Ovary (tissue), 9 donors: ENCODE measurements around the gene EBF3. TPM values are rescaled to one million over a fixed set of nuclear protein-coding genes. Genes with fewer than 3 reads are reported as not detected.

Source experiments
- DNase-seq, 5 donors: peaks; one replicate each; pipeline ENCODE4 v3.0.0-alpha.2; 2019 to 2020
- H3K27ac ChIP-seq, 2 donors: fragments of 200-600 bp; one replicate each; pipeline versions ENCODE4 v1.5.1 to v1.8.0; 2019 to 2022
- H3K27me3 ChIP-seq: fragments of 200-600 bp; one replicate; pipeline ENCODE4 v1.8.0; 2022
- H3K36me3 ChIP-seq: fragments of 200-600 bp; sonication (generic); one replicate; pipeline ENCODE4 v1.5.1; 2019
- H3K4me1 ChIP-seq: one replicate; pipeline ENCODE4 v1.8.1; 2013; ENCODE audit warnings: mild to moderate bottlenecking, moderate library complexity; ENCODE audit not compliant: insufficient read depth
- H3K4me3 ChIP-seq: fragments of 200-600 bp; sonication (generic); one replicate; pipeline ENCODE4 v1.5.1; 2017
- H3K9me3 ChIP-seq, 2 donors: fragments of 200-600 bp in 1 of 2; sonication (generic) in 1 of 2; one replicate each; pipeline versions ENCODE4 v1.5.1 to v1.8.1; 2013 to 2019; ENCODE audit warnings: mild to moderate bottlenecking in 1 of 2, moderate library complexity in 1 of 2
- CTCF ChIP-seq, 3 donors: fragments of 450-650 bp in 2 of 3; fragments of 200-600 bp in 1 of 3; IDR thresholded peaks; one replicate each; pipeline versions ENCODE4 v1.5.1 to v1.8.0; 2016 to 2022; ENCODE audit warnings: antibody characterized with exemption in 3 of 3, mild to moderate bottlenecking in 1 of 3
- EP300 ChIP-seq: sonication (generic); formaldehyde crosslinking; IDR thresholded peaks from one replicate; pipeline ENCODE4 v1.6.1; 2017; ENCODE audit warnings: antibody characterized with exemption
- POLR2A ChIP-seq: fragments of 450-650 bp; IDR thresholded peaks from one replicate; pipeline ENCODE4 v1.6.1; 2017; ENCODE audit warnings: antibody characterized with exemption, mild to moderate bottlenecking, moderate library complexity
- WGBS, 3 donors: extraction: QIAGEN DNeasy Blood & Tissue Kit in 1 of 3; methylation state at CpG; one replicate each; pipeline versions ENCODE4 v1.1.5 to v1.1.7; 2013 to 2017; 5-methylcytosine and 5-hydroxymethylcytosine counted together
- intact Hi-C, 4 donors: fragments of 100-400 bp; cut with DNase I; formaldehyde crosslinking; loops; one replicate each; pipeline versions ENCODE4 v1.11.0 to v1.15.1; 2022 to 2023
- polyA plus RNA-seq, 2 donors: library from polyadenylated mRNA; stranded (reverse); fragments of 200-250 nt in 1 of 2; fragments of 350-450 nt in 1 of 2; fragmentation: Illumina TruSeq in 1 of 2; extraction: RNeasy Lipid Tissue Mini Kit (QIAGEN cat#74804) in 1 of 2; gene quantifications; one replicate each; pipeline ENCODE4 v1.2.3, GENCODE V29; 2013 to 2014
- total RNA-seq, 7 donors: library from RNA; depleted of rRNA in 2 of 7; stranded (reverse); fragments of >200 nt in 2 of 7; fragmentation: NEBNext Ultra II Directional in 3 of 7; extraction: Animal tissue kit (Norgen Biotek cat#: 25700) in 3 of 7; gene quantifications; one replicate each; pipeline versions ENCODE4 v1.1.0 to v1.2.4, GENCODE V29; 2016 to 2023
- donor health status: DM: no; HTN: no; CAD: no; lungs with moderate emphysema.
- donor health status: DM: no; HTN: no; CAD: no.
- donor health status: Bipolar disorder and iron deficiency.
- donor health status: DM: yes; HTN: yes; CAD: no.
- donor health status: DM: no; HTN: no; CAD: no.
- donor health status: DM: yes; HTN: yes; CAD: no.

The EBF3 gene
- total and polyA plus RNA-seq, 9 donors = 0.15 to 3.6 (median 0.79) TPM

GRCh38 chr10:129962031-129962871, 1.8 kb downstream of the EBF3 start:
- DNase-seq = no peak
- intact Hi-C loops = loop anchor here in 2 of 4 donors (10.0 kb wide), 2 partner anchors 497 to 927 kb away; partner anchors contain the start of gene MGMT (in 1 of the 2)
- 19 to 27% (median 26%) methylated on average over 18 of the region's 18 CpGs for WGBS, 3 donors
- peaks cover 15% of the 10 kb centered on the region for H3K27me3 ChIP-seq
- H3K9me3 ChIP-seq = no peaks in the 10 kb centered on the region
- peaks cover 9% of the 10 kb centered on the region for H3K4me1 ChIP-seq
- TF ChIP-seq CTCF (IDR thresholded peaks at IDR 0.05) (no peak), EP300 (no peak), POLR2A (no peak)
- no peaks in the 10 kb centered on the region for H3K36me3 ChIP-seq
- no peak overlapping the region for H3K4me3 ChIP-seq
- no peak overlapping the region for H3K27ac ChIP-seq

- Histone ChIP-seq H3K4me3 (no peak overlapping the region), H3K4me1 (peaks cover 8% of the 10 kb centered on the region), H3K27me3 (peaks cover 9% of the 10 kb centered on the region), H3K27ac (no peak overlapping the region), H3K9me3 (no peaks in the 10 kb centered on the region), H3K36me3 (no peaks in the 10 kb centered on the region)
- DNase-seq = no peak
- whole genome bisulfite sequencing, 3 donors = 16 to 31% (median 18%) methylated on average over 7 of the region's 7 CpGs
- intact Hi-C loops = loop anchor here in 2 of 4 donors (10.0 kb wide), 2 partner anchors 496 to 926 kb away; partner anchors contain the start of gene MGMT (in 1 of the 2)
- TF ChIP-seq CTCF (IDR thresholded peaks at IDR 0.05) (no peak), EP300 (no peak), POLR2A (no peak)
Observed at GRCh38 chr10:129961157-129961701, 2.8 kb downstream of the EBF3 start.

- H3K27ac ChIP-seq = no peak overlapping the region
- intact Hi-C loops = loop anchor here in 2 of 4 donors (10.0 kb wide), 2 partner anchors 496 to 926 kb away; partner anchors contain the start of gene MGMT (in 1 of the 2)
- peaks cover 8% of the 10 kb centered on the region for H3K4me1 ChIP-seq
- no peak for TF ChIP-seq POLR2A
- TF ChIP-seq CTCF (IDR thresholded peaks at IDR 0.05) = no peak
- no peak for TF ChIP-seq EP300
- H3K4me3 ChIP-seq = no peak overlapping the region
- WGBS, 3 donors = 19 to 28% (median 23%) methylated on average over 14 of the region's 14 CpGs
- H3K9me3 ChIP-seq = no peaks in the 10 kb centered on the region
- DNase-seq = no peak
- no peaks in the 10 kb centered on the region for H3K36me3 ChIP-seq
- H3K27me3 ChIP-seq = peaks cover 9% of the 10 kb centered on the region
Observed at GRCh38 chr10:129960481-129961156, 3.5 kb downstream of the EBF3 start.
